Endothelial cell of umbilical vein (primary cell): ENCODE measurements around the gene RNF217. TPM values are rescaled to one million over a fixed set of nuclear protein-coding genes. Genes with fewer than 3 reads are reported as not detected.
"Not testable (repeated sequence)": the region's sequence is repeated elsewhere in the genome, so short reads cannot be mapped to it uniquely, and the experiment has no call there.

Source experiments
- BruUV-seq: library from RNA; stranded (reverse); fragments of 400-500 nt; replicated peaks from 2 replicates; lab custom pipeline; 2021; lab: Mats Ljungman, UMichigan
- CTCF ChIA-PET: fragments of 300-600, 350-600 bp; sonication (Branson Sonifier 250); formaldehyde crosslinking; loops from one replicate; lab custom pipeline; 2021; ENCODE audit warnings: antibody characterized with exemption, inconsistent platforms; lab: Charles Lee
- POLR2A ChIA-PET: fragments of 300-600, 350-600 bp; sonication (Branson Sonifier 250); formaldehyde crosslinking; loops from one replicate; lab custom pipeline; 2021; ENCODE audit warnings: antibody characterized with exemption, inconsistent platforms; lab: Charles Lee
- DNase-seq: peaks from one replicate; pipeline ENCODE4 v3.0.0-alpha.2; 2011; ENCODE audit warnings: low read depth, low spot score
- FAIRE-seq: peaks from 2 replicates; lab custom pipeline; 2011; peaks lifted over from hg19 to GRCh38; lab: Jason Lieb, UNC
- H2AFZ ChIP-seq: 2 replicates; pipeline ENCODE4 v1.6.0; 2012; ENCODE audit warnings: low read depth, low read length, control low read depth, inconsistent platforms
- H3K27ac ChIP-seq: 2 replicates; pipeline ENCODE4 v1.5.1; 2011; ENCODE audit warnings: low read depth, mild to moderate bottlenecking, control low read depth, low read length, moderate library complexity; ENCODE audit not compliant: insufficient read depth
- H3K27me3 ChIP-seq, 2 experiments: 2 replicates each; pipeline versions ENCODE4 v1.6.0 to v1.6.1; 2011; ENCODE audit warnings: low read length in 2 of 2, mixed read lengths in 1 of 2; ENCODE audit not compliant: control insufficient read depth in 2 of 2, insufficient read depth in 2 of 2
- H3K36me3 ChIP-seq, 2 experiments: 2 replicates in 1 of 2; 3 replicates in 1 of 2; pipeline ENCODE4 v1.5.1; 2011; ENCODE audit warnings: low read length in 2 of 2, mild to moderate bottlenecking in 1 of 2, moderate library complexity in 1 of 2; ENCODE audit not compliant: control insufficient read depth in 2 of 2, insufficient read depth in 2 of 2; ENCODE audit errors: extremely low read depth in 1 of 2
- H3K4me1 ChIP-seq: 3 replicates; pipeline ENCODE4 v1.5.1; 2011; ENCODE audit warnings: mild to moderate bottlenecking, low read length; ENCODE audit not compliant: control insufficient read depth, insufficient read depth; ENCODE audit errors: extremely low read depth
- H3K4me2 ChIP-seq: 2 replicates; pipeline ENCODE4 v1.6.1; 2011; ENCODE audit warnings: low read length, control low read depth, mixed read lengths; ENCODE audit not compliant: insufficient read depth
- H3K4me3 ChIP-seq, 3 experiments: fragments of 200-600 bp in 1 of 3; sonication (generic), shearing (Covaris generic) in 1 of 3; replicated peaks in 1 of 3; 2 replicates each; pipeline ENCODE4 v1.5.1; 2011 to 2016; ENCODE audit warnings: control low read depth in 3 of 3, low read length in 3 of 3, mild to moderate bottlenecking in 2 of 3, inconsistent platforms in 1 of 3, low read depth in 1 of 3, moderate library complexity in 1 of 3; ENCODE audit not compliant: insufficient read depth in 1 of 3
- H3K79me2 ChIP-seq: 2 replicates; pipeline ENCODE4 v1.6.0; 2012; ENCODE audit warnings: low read length, inconsistent platforms; ENCODE audit not compliant: control insufficient read depth, insufficient read depth
- H3K9ac ChIP-seq: replicated peaks from 2 replicates; pipeline ENCODE3; 2011; ENCODE audit warnings: low read length, control low read depth; ENCODE audit not compliant: insufficient read depth; ENCODE audit errors: extremely low read depth
- H3K9me1 ChIP-seq: replicated peaks from 3 replicates; pipeline ENCODE4 v1.6.0; 2011; ENCODE audit warnings: mild to moderate bottlenecking, low read length; ENCODE audit not compliant: control insufficient read depth, insufficient read depth; ENCODE audit errors: extremely low read depth
- H3K9me3 ChIP-seq: replicated peaks from 2 replicates; pipeline ENCODE4 v1.5.1; 2012; ENCODE audit warnings: low read length, inconsistent platforms; ENCODE audit not compliant: control insufficient read depth, insufficient read depth
- H4K20me1 ChIP-seq: replicated peaks from 2 replicates; pipeline ENCODE3; 2011; ENCODE audit warnings: mild to moderate bottlenecking, low read length; ENCODE audit not compliant: control insufficient read depth, insufficient read depth; ENCODE audit errors: extremely low read depth
- EZH2 ChIP-seq: IDR thresholded peaks from 2 replicates; pipeline ENCODE4 v1.6.1; 2012; ENCODE audit warnings: borderline replicate concordance, low read depth, mild to moderate bottlenecking, moderate library complexity, low read length, inconsistent platforms; ENCODE audit not compliant: severe bottlenecking
- FOS ChIP-seq: IDR thresholded peaks from 2 replicates; pipeline ENCODE4 v1.6.1; 2011; ENCODE audit warnings: mild to moderate bottlenecking, low read length, moderate library complexity, borderline replicate concordance; ENCODE audit not compliant: insufficient read depth
- GATA2 ChIP-seq: IDR thresholded peaks from 2 replicates; pipeline ENCODE4 v1.7.0; 2011; ENCODE audit warnings: low read depth, mild to moderate bottlenecking, moderate library complexity, mixed read lengths, low read length; ENCODE audit not compliant: insufficient read length, insufficient read depth
- JUN ChIP-seq: IDR thresholded peaks from 2 replicates; pipeline ENCODE4 v1.6.1; 2011; ENCODE audit warnings: borderline replicate concordance, low read depth; ENCODE audit not compliant: insufficient read length, insufficient read depth
- MYC ChIP-seq: IDR thresholded peaks from one replicate; pipeline ENCODE4 v1.6.1; 2011; ENCODE audit warnings: mild to moderate bottlenecking, low read depth, low read length
- POLR2A ChIP-seq: IDR thresholded peaks from 2 replicates; pipeline ENCODE4 v1.6.1; 2012; ENCODE audit warnings: low read depth, mild to moderate bottlenecking, control low read depth, low read length
- POLR2AphosphoS5 ChIP-seq: IDR thresholded peaks from 2 replicates; pipeline ENCODE4 v1.6.1; 2012; ENCODE audit warnings: low read depth, mild to moderate bottlenecking, control low read depth, low read length, moderate library complexity; ENCODE audit not compliant: insufficient read depth
- dilution Hi-C: fragments of 300-500 bp; cut with MboI; formaldehyde crosslinking; loops from one replicate; pipeline ENCODE4 v1.15.0; 2019; ENCODE audit warnings: low sequenced_read_pairs; ENCODE audit not compliant: extremely low pct_ligation_motif_present
- intact Hi-C: fragments of 100-400 bp; cut with micrococcal nuclease; formaldehyde crosslinking; loops from one replicate; pipeline ENCODE4 v1.10.0; 2022
- polyA plus RNA-seq, 4 experiments: library from polyadenylated mRNA; depleted of rRNA in 3 of 4; stranded (reverse) in 3 of 4; unstranded in 1 of 4; fragments of >200 nt; gene quantifications; 2 replicates each; pipeline versions ENCODE4 v1.2.1 to v1.2.3, GENCODE V29; 2011 to 2012; ENCODE audit warnings: missing spikeins in 1 of 4
- total RNA-seq: library from RNA; stranded (reverse); gene quantifications from 2 replicates; pipeline ENCODE4 v1.2.3, GENCODE V29; 2021
- TF ChIP-seq, protein P1 (sequence below), 2 donors: IDR thresholded peaks; 1 replicate in 1 of 2; 2 replicates in 1 of 2; pipeline ENCODE4 v1.5.1; 2011; ENCODE audit warnings: low read length in 2 of 2, mild to moderate bottlenecking in 2 of 2, moderate library complexity in 2 of 2, control low read depth in 1 of 2, inconsistent platforms in 1 of 2, low read depth in 1 of 2; ENCODE audit not compliant: insufficient read depth in 1 of 2; ENCODE audit errors: extremely low read depth in 1 of 2
- TF ChIP-seq, protein P2 (sequence below): IDR thresholded peaks from 2 replicates; pipeline ENCODE4 v1.6.1; 2011; ENCODE audit not compliant: insufficient read depth, insufficient read length

Gene RNF217
- total and polyA plus RNA-seq, 2 donors (not counting 3 experiments of a cell fraction or from before 2014, with no cell fraction given) = 8.8 to 32.5 TPM

DNA sequence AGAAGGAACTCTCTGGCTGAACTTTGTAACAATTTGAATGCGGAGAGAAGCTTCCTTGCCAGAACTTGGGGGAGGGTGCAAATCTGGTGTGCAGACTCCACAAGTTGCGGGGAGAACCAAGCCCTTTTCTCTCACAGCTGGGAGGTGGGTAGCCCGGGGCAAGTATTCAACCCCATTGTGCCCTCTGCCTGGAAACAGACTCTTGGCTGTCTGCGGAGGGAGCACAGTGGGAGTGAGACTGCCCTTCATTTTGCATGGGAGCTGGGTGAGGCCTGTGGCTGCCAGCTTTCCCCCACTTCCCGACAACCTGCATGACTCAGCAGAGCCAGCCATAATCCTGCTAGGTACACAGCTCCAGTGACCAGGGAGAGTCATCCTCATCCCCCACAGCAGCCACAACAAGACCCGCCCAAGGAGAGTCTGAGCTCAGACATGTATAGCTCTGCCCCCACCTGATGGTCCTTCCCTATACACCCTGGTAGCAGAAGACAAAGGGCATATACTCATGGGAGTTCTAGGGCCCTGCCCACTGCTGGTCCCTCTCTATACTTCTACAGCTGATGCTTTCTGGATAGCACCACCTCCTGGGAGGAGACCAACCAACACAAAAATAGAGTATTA, 161.9 kb downstream of the RNF217 start:
- Histone ChIP-seq H2AFZ (no peak overlapping the region), H3K4me1 (no peaks in the 10 kb centered on the region), H3K4me2 (no peak overlapping the region), H3K27ac (no peak overlapping the region), H3K36me3 (no peaks in the 10 kb centered on the region), H3K9me1 (no peaks in the 10 kb centered on the region), H3K9ac (no peak overlapping the region), H3K79me2 (no peaks in the 10 kb centered on the region), H3K4me3 (no peak overlapping the region), H4K20me1 (no peaks in the 10 kb centered on the region), H3K27me3 (no peaks in the 10 kb centered on the region), H3K9me3 (no peaks in the 10 kb centered on the region)
- TF ChIP-seq, protein P1, sequence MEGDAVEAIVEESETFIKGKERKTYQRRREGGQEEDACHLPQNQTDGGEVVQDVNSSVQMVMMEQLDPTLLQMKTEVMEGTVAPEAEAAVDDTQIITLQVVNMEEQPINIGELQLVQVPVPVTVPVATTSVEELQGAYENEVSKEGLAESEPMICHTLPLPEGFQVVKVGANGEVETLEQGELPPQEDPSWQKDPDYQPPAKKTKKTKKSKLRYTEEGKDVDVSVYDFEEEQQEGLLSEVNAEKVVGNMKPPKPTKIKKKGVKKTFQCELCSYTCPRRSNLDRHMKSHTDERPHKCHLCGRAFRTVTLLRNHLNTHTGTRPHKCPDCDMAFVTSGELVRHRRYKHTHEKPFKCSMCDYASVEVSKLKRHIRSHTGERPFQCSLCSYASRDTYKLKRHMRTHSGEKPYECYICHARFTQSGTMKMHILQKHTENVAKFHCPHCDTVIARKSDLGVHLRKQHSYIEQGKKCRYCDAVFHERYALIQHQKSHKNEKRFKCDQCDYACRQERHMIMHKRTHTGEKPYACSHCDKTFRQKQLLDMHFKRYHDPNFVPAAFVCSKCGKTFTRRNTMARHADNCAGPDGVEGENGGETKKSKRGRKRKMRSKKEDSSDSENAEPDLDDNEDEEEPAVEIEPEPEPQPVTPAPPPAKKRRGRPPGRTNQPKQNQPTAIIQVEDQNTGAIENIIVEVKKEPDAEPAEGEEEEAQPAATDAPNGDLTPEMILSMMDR (IDR thresholded peaks at IDR 0.05; ENCODE audit: extremely low read depth in 1 of 2, insufficient read depth in 1 of 2, low read depth in 1 of 2, low read length in 2 of 2) = no peak
- no peak for TF ChIP-seq GATA2
- TF ChIP-seq, protein P2, sequence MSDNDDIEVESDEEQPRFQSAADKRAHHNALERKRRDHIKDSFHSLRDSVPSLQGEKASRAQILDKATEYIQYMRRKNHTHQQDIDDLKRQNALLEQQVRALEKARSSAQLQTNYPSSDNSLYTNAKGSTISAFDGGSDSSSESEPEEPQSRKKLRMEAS = no peak
- TF ChIP-seq POLR2A = no peak
- no peak for TF ChIP-seq MYC
- no peak for TF ChIP-seq FOS
- TF ChIP-seq EZH2 = no peak
- TF ChIP-seq JUN = no peak
- no peak for TF ChIP-seq POLR2AphosphoS5
- no TSS peak for BruUV-seq
- ChIA-PET POLR2A (no interaction called here), CTCF (interaction anchor here (1.0 to 2.0 kb wide), 4 partner anchors 9 to 254 kb away, joined by 3 to 14 read pairs (median 7); no protein-coding TSS in a partner anchor)
- intact Hi-C loops (no loop called here), dilution Hi-C loops (loop anchor here (25.0 kb wide), 1 partner anchor 262 kb away; no protein-coding TSS in a partner anchor)
- FAIRE-seq = peak; percentile 8
- DNase-seq = no peak

DNA sequence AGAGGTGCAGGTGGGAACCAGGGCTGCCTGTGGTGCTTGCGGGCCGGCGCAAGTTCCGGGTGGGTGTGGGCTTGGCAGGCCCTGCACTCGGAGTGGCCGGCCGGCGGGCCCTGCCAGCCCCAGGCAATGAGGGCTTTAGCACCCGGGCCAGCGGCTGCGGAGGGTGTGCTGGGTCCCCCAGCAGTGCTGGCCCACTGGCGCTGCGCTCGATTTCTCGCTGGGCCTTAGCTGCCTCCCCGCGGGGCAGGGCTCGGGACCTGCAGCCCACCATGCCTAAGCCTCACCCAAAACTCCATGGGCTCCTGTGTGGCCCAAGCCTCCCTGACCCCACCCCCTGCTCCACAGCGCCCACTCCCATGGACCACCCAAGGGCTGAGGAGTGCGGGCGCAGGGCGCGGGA, 163.6 kb downstream of the RNF217 start:
- dilution Hi-C loops, DNase-seq, H3K4me1 ChIP-seq, H3K27ac ChIP-seq, H3K36me3 ChIP-seq, H2AFZ ChIP-seq, H3K79me2 ChIP-seq, POLR2A ChIA-PET, H4K20me1 ChIP-seq, CTCF ChIA-PET, BruUV-seq, intact Hi-C loops, H3K9me3 ChIP-seq, H3K4me3 ChIP-seq, FAIRE-seq, H3K9ac ChIP-seq, H3K4me2 ChIP-seq, H3K27me3 ChIP-seq, H3K9me1 ChIP-seq: not testable (repeated sequence)
